Ishikawa (cell line): Measurements from ENCODE around the gene CFAP77.

ENCODE experiments used
- CEBPB ChIP-seq: IDR thresholded peaks from 2 replicates; pipeline ENCODE4 v1.6.1; 2012
- CREB1 ChIP-seq: IDR thresholded peaks from 2 replicates; pipeline ENCODE4 v1.6.1; 2012; ENCODE audit warnings: low read depth
- EGR1 ChIP-seq: IDR thresholded peaks from 2 replicates; pipeline ENCODE4 v1.6.1; 2012
- EP300 ChIP-seq: IDR thresholded peaks from 2 replicates; pipeline ENCODE4 v1.6.1; 2012; ENCODE audit warnings: borderline replicate concordance
- FOXM1 ChIP-seq: IDR thresholded peaks from 2 replicates; pipeline ENCODE4 v1.6.1; 2012; ENCODE audit warnings: low read depth, borderline replicate concordance
- MAX ChIP-seq: IDR thresholded peaks from 2 replicates; pipeline ENCODE4 v1.6.1; 2012
- NFIC ChIP-seq: IDR thresholded peaks from 2 replicates; pipeline ENCODE4 v1.6.1; 2012
- RAD21 ChIP-seq: IDR thresholded peaks from 2 replicates; pipeline ENCODE4 v1.6.1; 2012; ENCODE audit warnings: low read depth
- REST ChIP-seq: IDR thresholded peaks from 2 replicates; pipeline ENCODE4 v1.6.1; 2012; ENCODE audit warnings: low read depth, mild to moderate bottlenecking
- TAF1 ChIP-seq: IDR thresholded peaks from 2 replicates; pipeline ENCODE4 v1.6.1; 2012; ENCODE audit warnings: low read depth, mild to moderate bottlenecking
- TCF12 ChIP-seq: IDR thresholded peaks from 2 replicates; pipeline ENCODE4 v1.6.1; 2012; ENCODE audit warnings: low read depth
- TEAD4 ChIP-seq: IDR thresholded peaks from 2 replicates; pipeline ENCODE4 v1.6.1; 2012
- USF1 ChIP-seq: IDR thresholded peaks from 2 replicates; pipeline ENCODE4 v1.6.1; 2012
- YY1 ChIP-seq: IDR thresholded peaks from 2 replicates; pipeline ENCODE4 v1.6.1; 2012; ENCODE audit warnings: low read depth
- ZBTB7A ChIP-seq: IDR thresholded peaks from 2 replicates; pipeline ENCODE4 v1.6.1; 2012; ENCODE audit warnings: low read depth

Gene CFAP77

GRCh38 chr9:132583584-132584304 is 173.7 kb downstream of the CFAP77 start:
- TF ChIP-seq NFIC (no peak), TCF12 (no peak), FOXM1 (no peak), TAF1 (no peak), MAX (no peak), YY1 (no peak), TEAD4 (no peak), EGR1 (no peak), RAD21 (no peak), EP300 (no peak)

GRCh38 chr9:132584601-132585560 is 174.9 kb downstream of the CFAP77 start:
- TF ChIP-seq REST = no peak
- TF ChIP-seq YY1 = no peak
- TF ChIP-seq USF1 = no peak
- no peak for TF ChIP-seq CREB1
- TF ChIP-seq FOXM1 = no peak
- no peak for TF ChIP-seq CEBPB
- TF ChIP-seq ZBTB7A = no peak
- TF ChIP-seq TAF1 = no peak
- TF ChIP-seq RAD21 = no peak
- TF ChIP-seq EP300 = no peak
- no peak for TF ChIP-seq NFIC
- TF ChIP-seq TCF12 = no peak

- TF ChIP-seq RAD21 = no peak
- TF ChIP-seq ZBTB7A = no peak
- no peak for TF ChIP-seq CEBPB
- TF ChIP-seq NFIC = no peak
- no peak for TF ChIP-seq FOXM1
- no peak for TF ChIP-seq REST
- TF ChIP-seq TCF12 = no peak
These were observed 176.2 kb downstream of the CFAP77 start for GRCh38 chr9:132585954-132586829.

GRCh38 chr9:132586830-132587591 is 177.0 kb downstream of the CFAP77 start:
- TF ChIP-seq ZBTB7A (no peak), MAX (no peak), TAF1 (no peak), REST (no peak), NFIC (no peak), EGR1 (no peak), CREB1 (no peak), RAD21 (no peak), USF1 (no peak), EP300 (no peak), FOXM1 (no peak), YY1 (no peak), TCF12 (no peak), TEAD4 (no peak), CEBPB (no peak)
